MV-4-11 (cell line): Measurements from ENCODE around the gene NR6A1.
A peak's percentile ranks its signal among the peaks of the same experiment; 100 is the strongest.

Experiments
- DNase-seq: peaks from one replicate; lab custom pipeline; 2025; lab: John Stamatoyannopoulos, UW

The NR6A1 gene

GRCh38 chr9:124526174-124526573 is 244.9 kb downstream of the NR6A1 start:
- DNase-seq, result no peak

GRCh38 chr9:124522121-124523098 is 248.7 kb downstream of the NR6A1 start:
- no peak for DNase-seq

GRCh38 chr9:124521142-124521541 is 250.0 kb downstream of the NR6A1 start:
- DNase-seq, result no peak

- DNase-seq, result no peak
These were observed 250.9 kb downstream of the NR6A1 start for GRCh38 chr9:124520206-124520596.

- no peak for DNase-seq
These were observed 253.0 kb downstream of the NR6A1 start for GRCh38 chr9:124518116-124518515.

GRCh38 chr9:124517600-124517999 is 253.5 kb downstream of the NR6A1 start:
- DNase-seq, result no peak

- no peak for DNase-seq
These were observed 256.2 kb downstream of the NR6A1 start for GRCh38 chr9:124514874-124515273.

- DNase-seq, result no peak
These were observed 257.0 kb downstream of the NR6A1 start for GRCh38 chr9:124514125-124514524.

- DNase-seq, result peak; percentile 32
These were observed 257.6 kb downstream of the NR6A1 start for GRCh38 chr9:124513376-124513994.

- no peak for DNase-seq
These were observed 258.3 kb downstream of the NR6A1 start for GRCh38 chr9:124512806-124513204.

GRCh38 chr9:124511891-124512805 is 259.0 kb downstream of the NR6A1 start:
- no peak for DNase-seq

- no peak for DNase-seq
These were observed 259.7 kb downstream of the NR6A1 start for GRCh38 chr9:124511426-124511840.

GRCh38 chr9:124510650-124511425 is 260.3 kb downstream of the NR6A1 start:
- no peak for DNase-seq

- no peak for DNase-seq
These were observed 263.2 kb downstream of the NR6A1 start for GRCh38 chr9:124507880-124508423.

GRCh38 chr9:124506931-124507879 is 263.9 kb downstream of the NR6A1 start, which contains the start of gene NR5A1:
Gene NR5A1 (minus strand): TSS chr9:124507399. CDS start chr9:124503395, 4,004 bp downstream.
- no peak for DNase-seq

GRCh38 chr9:124506433-124506832 is 264.7 kb downstream of the NR6A1 start:
- DNase-seq, result no peak

GRCh38 chr9:124505901-124506346 is 265.2 kb downstream of the NR6A1 start:
- no peak for DNase-seq

- DNase-seq, result no peak
These were observed 265.9 kb downstream of the NR6A1 start for GRCh38 chr9:124505006-124505900.
